MCF 10A (cell line): ENCODE measurements around the gene CAMTA1. TPM values are rescaled to one million over a fixed set of nuclear protein-coding genes. Genes with fewer than 3 reads are reported as not detected.

Experiments
- BruUV-seq: library from RNA; stranded (reverse); fragments of 400-500 nt; replicated peaks from 2 replicates; lab custom pipeline; 2021; lab: Mats Ljungman, UMichigan
- CTCF ChIA-PET: fragments of 300-600 bp; sonication (Branson Sonifier 250); formaldehyde crosslinking; extraction: SDS; loops from one replicate; lab custom pipeline; 2021; ENCODE audit warnings: antibody characterized with exemption, inconsistent platforms; lab: Yijun Ruan, JAX
- POLR2A ChIA-PET: fragments of 300-600, 350-650 bp; sonication (Branson Sonifier 250); formaldehyde crosslinking; extraction: SDS; loops from one replicate; lab custom pipeline; 2020; ENCODE audit warnings: antibody characterized with exemption, inconsistent platforms; lab: Yijun Ruan, JAX
- DNase-seq: peaks from one replicate; pipeline ENCODE4 v3.0.0-alpha.2; 2018; ENCODE audit not compliant: unreplicated experiment
- H3K27ac Mint-ChIP-seq: one replicate; pipeline ENCODE4 v1.8.0; 2022; ENCODE audit warnings: mild to moderate bottlenecking, low read depth, mixed read lengths; ENCODE audit not compliant: unreplicated experiment
- H3K27me3 Mint-ChIP-seq: one replicate; pipeline ENCODE4 v1.8.0; 2022; ENCODE audit warnings: mixed read lengths; ENCODE audit not compliant: insufficient read depth, unreplicated experiment
- H3K36me3 Mint-ChIP-seq: one replicate; pipeline ENCODE4 v1.8.0; 2022; ENCODE audit warnings: mild to moderate bottlenecking, moderate library complexity, mixed read lengths; ENCODE audit not compliant: insufficient read depth, unreplicated experiment
- H3K4me1 Mint-ChIP-seq: one replicate; pipeline ENCODE4 v1.8.0; 2022; ENCODE audit warnings: mixed read lengths; ENCODE audit not compliant: insufficient read depth, unreplicated experiment
- H3K4me3 Mint-ChIP-seq: one replicate; pipeline ENCODE4 v1.8.0; 2022; ENCODE audit warnings: mild to moderate bottlenecking, moderate library complexity, mixed read lengths; ENCODE audit not compliant: unreplicated experiment
- H3K9me3 Mint-ChIP-seq: one replicate; pipeline ENCODE4 v1.8.0; 2022; ENCODE audit warnings: mixed read lengths; ENCODE audit not compliant: unreplicated experiment
- intact Hi-C: fragments of 100-400 bp; cut with micrococcal nuclease; formaldehyde crosslinking; loops from 2 replicates; pipeline ENCODE4 v1.14.1; 2022
- total RNA-seq: library from RNA; stranded (reverse); gene quantifications from 2 replicates; pipeline ENCODE4 v1.2.3, GENCODE V29; 2022
- TF ChIP-seq, protein P1 (sequence below): fragments of 200-600 bp; IDR thresholded peaks from one replicate; pipeline ENCODE4 v1.8.0; 2022; ENCODE audit warnings: antibody characterized with exemption, mild to moderate bottlenecking; ENCODE audit not compliant: unreplicated experiment

Gene CAMTA1
- total RNA-seq, 1 experiment from 2014 or later, result 74.1 TPM

GRCh38 chr1:7533006-7533405 lies 747.8 kb downstream of the CAMTA1 start:
- Mint-ChIP-seq H3K9me3 (no peaks in the 10 kb centered on the region), H3K4me3 (no peak overlapping the region), H3K27me3 (no peaks in the 10 kb centered on the region), H3K27ac (no peak overlapping the region), H3K4me1 (no peaks in the 10 kb centered on the region), H3K36me3 (no peaks in the 10 kb centered on the region)
- intact Hi-C loops, result no loop called here
- BruUV-seq, result no TSS peak
- CTCF ChIA-PET, result interaction anchor here (0.9 to 1.4 kb wide), 2 partner anchors 9 to 463 kb away, joined by 3 to 4 read pairs; no protein-coding TSS in a partner anchor
- POLR2A ChIA-PET, result no interaction called here
- DNase-seq, result no peak
- TF ChIP-seq, protein P1, sequence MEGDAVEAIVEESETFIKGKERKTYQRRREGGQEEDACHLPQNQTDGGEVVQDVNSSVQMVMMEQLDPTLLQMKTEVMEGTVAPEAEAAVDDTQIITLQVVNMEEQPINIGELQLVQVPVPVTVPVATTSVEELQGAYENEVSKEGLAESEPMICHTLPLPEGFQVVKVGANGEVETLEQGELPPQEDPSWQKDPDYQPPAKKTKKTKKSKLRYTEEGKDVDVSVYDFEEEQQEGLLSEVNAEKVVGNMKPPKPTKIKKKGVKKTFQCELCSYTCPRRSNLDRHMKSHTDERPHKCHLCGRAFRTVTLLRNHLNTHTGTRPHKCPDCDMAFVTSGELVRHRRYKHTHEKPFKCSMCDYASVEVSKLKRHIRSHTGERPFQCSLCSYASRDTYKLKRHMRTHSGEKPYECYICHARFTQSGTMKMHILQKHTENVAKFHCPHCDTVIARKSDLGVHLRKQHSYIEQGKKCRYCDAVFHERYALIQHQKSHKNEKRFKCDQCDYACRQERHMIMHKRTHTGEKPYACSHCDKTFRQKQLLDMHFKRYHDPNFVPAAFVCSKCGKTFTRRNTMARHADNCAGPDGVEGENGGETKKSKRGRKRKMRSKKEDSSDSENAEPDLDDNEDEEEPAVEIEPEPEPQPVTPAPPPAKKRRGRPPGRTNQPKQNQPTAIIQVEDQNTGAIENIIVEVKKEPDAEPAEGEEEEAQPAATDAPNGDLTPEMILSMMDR, result no peak

DNA sequence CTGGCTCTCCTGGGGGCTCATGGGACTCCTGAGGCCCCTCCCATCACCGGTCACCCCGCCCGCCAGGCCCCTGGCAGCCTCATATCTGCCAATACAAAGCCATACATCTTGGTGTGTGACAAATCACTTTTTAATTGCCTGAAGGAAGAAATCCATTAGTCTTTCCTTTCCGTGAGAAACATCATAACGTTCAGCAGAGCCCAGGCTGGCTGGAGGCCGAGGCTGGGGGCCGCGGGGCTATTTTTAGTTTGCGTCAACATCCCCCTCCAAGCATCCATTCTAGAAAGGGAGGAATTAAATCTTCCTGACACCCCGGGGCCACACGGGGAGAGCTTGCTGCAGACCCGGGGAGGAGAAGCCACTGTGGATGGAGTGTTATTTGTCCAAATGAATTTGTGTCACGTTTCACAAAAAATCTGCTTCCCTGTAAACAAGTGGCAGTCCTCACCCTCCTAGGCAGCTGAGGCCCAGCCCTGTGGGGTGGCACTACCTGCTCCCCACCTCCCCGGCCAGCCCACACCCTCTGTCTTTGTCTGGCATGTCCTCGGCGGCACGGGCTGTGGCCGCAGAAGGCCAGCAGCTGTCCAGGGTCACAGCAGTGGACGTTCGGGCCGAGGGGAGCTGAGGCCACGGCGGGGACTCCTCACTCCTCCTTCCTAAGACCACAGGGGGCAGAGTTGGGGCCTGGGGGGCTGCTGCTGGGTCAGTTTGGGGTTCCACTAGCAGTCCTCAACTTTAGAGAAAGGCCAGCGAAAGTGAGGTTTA lies 749.0 kb downstream of the CAMTA1 start:
- Mint-ChIP-seq H3K4me3 (no peak overlapping the region), H3K36me3 (no peaks in the 10 kb centered on the region), H3K4me1 (no peaks in the 10 kb centered on the region), H3K27ac (no peak overlapping the region), H3K9me3 (no peaks in the 10 kb centered on the region), H3K27me3 (no peaks in the 10 kb centered on the region)
- no peak for DNase-seq
- BruUV-seq, result no TSS peak
- CTCF ChIA-PET, result interaction anchor here (1.4 kb wide), 1 partner anchor 464 kb away, joined by 3 read pairs; no protein-coding TSS in a partner anchor
- POLR2A ChIA-PET, result no interaction called here
- intact Hi-C loops, result no loop called here
- TF ChIP-seq, protein P1, result no peak

- intact Hi-C loops, result no loop called here
- H3K4me3 Mint-ChIP-seq, result no peak overlapping the region
- peaks cover 7% of the 10 kb centered on the region for H3K4me1 Mint-ChIP-seq
- TF ChIP-seq, protein P1, result no peak
- no peaks in the 10 kb centered on the region for H3K27me3 Mint-ChIP-seq
- ChIA-PET CTCF (interaction anchor here (1.5 kb wide), 1 partner anchor 11 kb away, joined by 3 read pairs; no protein-coding TSS in a partner anchor), POLR2A (no interaction called here)
- DNase-seq, result no peak
- no peak overlapping the region for H3K27ac Mint-ChIP-seq
- no peaks in the 10 kb centered on the region for H3K36me3 Mint-ChIP-seq
- BruUV-seq, result no TSS peak
- H3K9me3 Mint-ChIP-seq, result no peaks in the 10 kb centered on the region
These were observed 749.8 kb downstream of the CAMTA1 start for GRCh38 chr1:7535016-7535415.

GRCh38 chr1:7535934-7536878 lies 751.0 kb downstream of the CAMTA1 start:
- POLR2A ChIA-PET, result no interaction called here
- intact Hi-C loops, result no loop called here

More at GRCh38 chr1:7535934-7536878, 751.0 kb downstream of the CAMTA1 start:
- no peak for DNase-seq
- Mint-ChIP-seq H3K4me3 (no peak overlapping the region), H3K36me3 (no peaks in the 10 kb centered on the region), H3K4me1 (peaks cover 8% of the 10 kb centered on the region), H3K9me3 (no peaks in the 10 kb centered on the region), H3K27ac (no peak overlapping the region), H3K27me3 (no peaks in the 10 kb centered on the region)
- TF ChIP-seq, protein P1, result no peak
- CTCF ChIA-PET, result interaction anchor here (0.5 to 1.5 kb wide), 2 partner anchors 10 to 111 kb away, joined by 3 to 5 read pairs; no protein-coding TSS in a partner anchor
- no TSS peak for BruUV-seq
